LNCaP clone FGC (cell line): Measurements from ENCODE around the gene BRSK2.

Experiments
- DNase-seq: peaks from one replicate; pipeline ENCODE4 v3.0.0-alpha.2; 2011; ENCODE audit warnings: low read depth
- H3K4me3 ChIP-seq: 2 replicates; pipeline ENCODE4 v1.5.1; 2011; ENCODE audit warnings: mild to moderate bottlenecking, low read depth, low read length, control low read depth
- TF ChIP-seq, protein P1 (sequence below): IDR thresholded peaks from 2 replicates; pipeline ENCODE4 v1.5.1; 2012; ENCODE audit warnings: mild to moderate bottlenecking; ENCODE audit not compliant: control insufficient read depth, insufficient read depth; ENCODE audit errors: extremely low read depth

BRSK2 gene

DNA sequence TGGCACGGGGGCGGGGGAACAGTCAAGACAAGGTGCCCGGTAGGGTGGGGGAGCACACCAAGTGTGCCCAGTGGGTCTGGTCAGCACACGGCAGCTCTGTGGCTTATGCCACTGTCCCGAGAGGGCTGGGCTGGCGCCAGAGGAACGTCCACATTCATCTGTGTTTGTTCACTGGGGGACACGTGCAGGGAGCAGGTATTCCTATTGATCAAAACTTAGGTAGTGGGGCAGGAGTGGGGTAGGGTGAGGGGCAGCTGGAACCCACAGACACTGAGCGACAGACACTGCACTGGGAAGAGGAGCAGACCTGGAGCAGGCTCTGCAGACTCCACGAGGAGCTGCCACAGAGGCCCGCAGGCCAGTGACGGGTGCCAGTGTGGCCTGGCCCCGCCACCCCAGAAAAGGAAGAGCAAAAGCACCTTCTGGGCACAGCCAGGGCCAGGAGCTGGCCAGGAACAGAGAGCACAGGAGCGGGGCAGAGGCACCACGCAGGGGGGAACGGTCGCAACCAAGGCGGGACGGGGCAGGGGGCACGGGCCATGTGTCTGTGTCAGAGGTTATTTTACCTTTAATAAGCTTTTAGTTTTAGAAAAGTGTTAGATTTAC, 98.9 kb downstream of the BRSK2 start:
- no peak overlapping the region for H3K4me3 ChIP-seq
- TF ChIP-seq, protein P1, sequence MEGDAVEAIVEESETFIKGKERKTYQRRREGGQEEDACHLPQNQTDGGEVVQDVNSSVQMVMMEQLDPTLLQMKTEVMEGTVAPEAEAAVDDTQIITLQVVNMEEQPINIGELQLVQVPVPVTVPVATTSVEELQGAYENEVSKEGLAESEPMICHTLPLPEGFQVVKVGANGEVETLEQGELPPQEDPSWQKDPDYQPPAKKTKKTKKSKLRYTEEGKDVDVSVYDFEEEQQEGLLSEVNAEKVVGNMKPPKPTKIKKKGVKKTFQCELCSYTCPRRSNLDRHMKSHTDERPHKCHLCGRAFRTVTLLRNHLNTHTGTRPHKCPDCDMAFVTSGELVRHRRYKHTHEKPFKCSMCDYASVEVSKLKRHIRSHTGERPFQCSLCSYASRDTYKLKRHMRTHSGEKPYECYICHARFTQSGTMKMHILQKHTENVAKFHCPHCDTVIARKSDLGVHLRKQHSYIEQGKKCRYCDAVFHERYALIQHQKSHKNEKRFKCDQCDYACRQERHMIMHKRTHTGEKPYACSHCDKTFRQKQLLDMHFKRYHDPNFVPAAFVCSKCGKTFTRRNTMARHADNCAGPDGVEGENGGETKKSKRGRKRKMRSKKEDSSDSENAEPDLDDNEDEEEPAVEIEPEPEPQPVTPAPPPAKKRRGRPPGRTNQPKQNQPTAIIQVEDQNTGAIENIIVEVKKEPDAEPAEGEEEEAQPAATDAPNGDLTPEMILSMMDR = no peak
- no peak for DNase-seq

DNA sequence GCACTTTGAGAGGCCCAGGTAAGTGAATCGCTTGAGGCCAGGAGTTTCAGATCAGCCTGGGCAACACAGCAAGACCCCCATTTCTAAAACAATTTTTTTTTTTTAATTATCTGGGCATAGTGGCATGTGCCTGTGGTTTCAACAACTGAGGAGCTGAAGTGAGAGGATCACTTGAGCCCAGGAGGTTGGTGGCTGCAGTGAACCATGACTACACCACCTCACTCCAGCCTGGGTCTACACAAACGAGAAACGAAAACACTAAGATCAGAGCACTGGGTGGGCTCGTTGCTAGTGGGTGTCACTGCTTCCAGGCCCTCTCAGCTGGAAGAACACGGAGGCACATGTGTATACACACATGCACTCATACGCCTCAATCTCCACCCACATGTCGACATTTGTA, 100.9 kb downstream of the BRSK2 start:
- TF ChIP-seq, protein P1 = no peak
- no peak for DNase-seq
- no peak overlapping the region for H3K4me3 ChIP-seq

DNA sequence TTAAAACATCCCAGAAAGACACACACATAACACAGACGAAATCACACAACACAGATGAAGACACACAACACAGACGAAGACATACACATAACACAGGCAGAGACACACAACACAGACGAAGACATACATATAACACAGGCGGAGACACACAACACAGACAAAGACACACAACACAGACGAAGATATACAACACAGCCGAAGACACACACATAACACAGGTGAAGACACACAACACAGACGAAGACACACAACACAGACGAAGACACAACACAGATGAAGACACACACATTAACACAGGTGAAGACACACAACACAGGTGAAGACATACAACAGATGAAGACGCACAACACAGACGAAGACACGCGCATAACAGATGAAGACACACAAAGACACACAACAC, 101.6 kb downstream of the BRSK2 start:
- no peak overlapping the region for H3K4me3 ChIP-seq
- DNase-seq = no peak
- TF ChIP-seq, protein P1 = no peak

- no peak overlapping the region for H3K4me3 ChIP-seq
- TF ChIP-seq, protein P1 = no peak
- DNase-seq = no peak
Observed at GRCh38 chr11:1493650-1494244, 104.0 kb downstream of the BRSK2 start.

GRCh38 chr11:1494650-1495049, 104.9 kb downstream of the BRSK2 start:
- DNase-seq = peak; percentile 62
- TF ChIP-seq, protein P1 = no peak
- H3K4me3 ChIP-seq = no peak overlapping the region

GRCh38 chr11:1496091-1496760, 106.5 kb downstream of the BRSK2 start:
- TF ChIP-seq, protein P1 = no peak
- DNase-seq = no peak
- no peak overlapping the region for H3K4me3 ChIP-seq
